IPS DF 6.9 (cell line): ENCODE data around the gene TAF5L.
"Not testable (repeated sequence)": the region's sequence is repeated elsewhere in the genome, so short reads cannot be mapped to it uniquely, and the experiment has no call there.

Experiments
- DNase-seq: peaks from one replicate; pipeline ENCODE4 v3.0.0-alpha.2; 2013; ENCODE audit warnings: low read depth, low spot score
- H3K27ac ChIP-seq: one replicate; pipeline ENCODE4 v1.5.1; 2013; ENCODE audit warnings: low read length, control low read depth
- H3K27me3 ChIP-seq: 2 replicates; pipeline ENCODE4 v1.6.1; 2013; ENCODE audit warnings: mild to moderate bottlenecking, low read length; ENCODE audit not compliant: control insufficient read depth, insufficient read depth
- H3K36me3 ChIP-seq: 2 replicates; pipeline ENCODE4 v1.6.1; 2013; ENCODE audit warnings: low read length; ENCODE audit not compliant: control insufficient read depth, insufficient read depth
- H3K4me1 ChIP-seq: 2 replicates; pipeline ENCODE4 v1.6.1; 2013; ENCODE audit warnings: low read length; ENCODE audit not compliant: control insufficient read depth, insufficient read depth
- H3K4me3 ChIP-seq: 2 replicates; pipeline ENCODE4 v1.5.1; 2013; ENCODE audit warnings: mild to moderate bottlenecking, low read length
- H3K9me3 ChIP-seq: 2 replicates; pipeline ENCODE4 v1.6.1; 2013; ENCODE audit warnings: low read length, inconsistent platforms; ENCODE audit not compliant: control insufficient read depth, insufficient read depth
- WGBS: extraction: QIAGEN DNeasy Blood & Tissue Kit; methylation state at CpG from one replicate; pipeline ENCODE4 v1.1.7; 2013; ENCODE audit warnings: mixed read lengths, missing lambda C conversion rate; ENCODE audit not compliant: insufficient read length, insufficient coverage; 5-methylcytosine and 5-hydroxymethylcytosine counted together

Gene TAF5L

DNA sequence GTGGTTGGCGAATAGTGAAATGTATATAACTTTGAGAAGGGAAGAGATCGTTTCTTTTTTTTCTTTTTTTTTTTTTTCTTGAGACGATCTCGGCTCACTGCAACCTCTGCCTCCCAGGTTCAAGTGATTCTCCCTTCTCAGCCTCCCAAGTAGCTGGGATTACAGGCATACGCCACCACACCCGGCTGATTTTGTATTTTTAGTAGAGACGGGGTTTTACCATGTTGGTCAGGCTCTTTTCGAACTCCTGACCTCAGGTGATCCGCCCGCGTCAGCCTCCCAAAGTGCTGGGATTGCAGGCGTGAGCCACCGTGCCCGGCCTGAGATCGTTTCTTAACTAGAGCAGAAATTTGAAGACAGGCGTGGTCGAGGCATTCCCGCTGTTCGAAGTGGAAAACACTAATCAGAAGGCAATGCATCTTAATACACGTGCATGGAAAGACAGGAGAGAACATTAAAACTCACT, 66.6 kb downstream of the TAF5L start:
- H3K4me3 ChIP-seq = peak overlapping the region; percentile 62; the same call in 1 of the 2 replicates
- DNase-seq, H3K27me3 ChIP-seq, H3K9me3 ChIP-seq, H3K36me3 ChIP-seq, H3K4me1 ChIP-seq, H3K27ac ChIP-seq: not testable (repeated sequence)
- no CpG with 5 or more reads among the region's 20 CpGs for WGBS

DNA sequence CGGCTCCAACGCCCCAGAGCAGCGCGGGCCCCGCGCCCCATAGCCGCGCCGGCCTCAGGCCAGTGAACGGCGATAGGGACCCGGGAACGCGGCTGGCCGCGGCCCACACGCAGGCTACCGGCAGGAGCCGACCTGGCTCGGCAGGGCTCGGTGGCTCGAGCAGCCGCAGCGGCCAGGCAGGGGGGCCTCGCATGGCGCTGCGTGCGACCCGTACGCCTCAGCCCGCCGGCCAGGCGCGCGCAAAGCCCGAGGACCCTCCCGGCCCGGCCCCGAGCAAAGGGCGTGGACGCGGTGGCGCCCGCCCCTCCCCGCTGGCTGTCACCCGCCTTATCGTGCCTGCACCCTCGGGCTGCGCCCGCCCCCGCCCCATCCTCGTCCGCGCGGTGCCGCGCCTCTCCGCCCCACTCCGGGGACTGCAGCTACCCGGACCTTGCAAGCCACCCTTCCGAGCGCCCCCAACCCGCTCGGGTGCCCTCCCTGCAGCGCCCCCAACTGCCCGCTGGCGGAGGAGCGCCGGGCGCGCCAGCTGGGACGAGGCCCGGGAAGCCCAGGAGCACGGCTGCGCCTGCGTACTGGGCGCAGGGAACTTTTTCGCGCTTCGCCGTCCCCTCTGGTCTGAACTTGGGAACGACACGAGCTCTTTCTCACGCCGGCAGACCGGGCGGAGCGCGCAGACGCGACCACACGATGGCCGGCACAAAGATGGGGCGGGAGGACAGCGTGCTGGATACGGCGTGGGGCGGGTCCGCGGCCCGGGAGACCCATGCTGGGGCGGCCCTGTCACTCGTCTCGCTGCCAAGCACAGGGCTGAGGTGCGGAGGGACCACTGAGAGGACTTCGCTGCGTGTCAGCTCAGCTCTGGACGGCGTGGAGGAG, 67.2 kb downstream of the TAF5L start, which contains the start of gene ABCB10:
TSS of gene ABCB10 (minus strand) at position 248 of the 876 bp plus-strand sequence. CDS start at position 193, 55 bp downstream.
- DNase-seq = peak; percentile 94
- no CpG with 5 or more reads among the region's 109 CpGs for WGBS
- H3K27ac ChIP-seq = no peak within 1 kb of the TSS
- H3K9me3 ChIP-seq = no peaks in the 10 kb centered on the region
- H3K4me3 ChIP-seq = peak within 1 kb of the TSS; percentile 97
- no peaks in the 10 kb centered on the region for H3K36me3 ChIP-seq
- no peaks in the 10 kb centered on the region for H3K27me3 ChIP-seq
- no peaks in the 10 kb centered on the region for H3K4me1 ChIP-seq

DNA sequence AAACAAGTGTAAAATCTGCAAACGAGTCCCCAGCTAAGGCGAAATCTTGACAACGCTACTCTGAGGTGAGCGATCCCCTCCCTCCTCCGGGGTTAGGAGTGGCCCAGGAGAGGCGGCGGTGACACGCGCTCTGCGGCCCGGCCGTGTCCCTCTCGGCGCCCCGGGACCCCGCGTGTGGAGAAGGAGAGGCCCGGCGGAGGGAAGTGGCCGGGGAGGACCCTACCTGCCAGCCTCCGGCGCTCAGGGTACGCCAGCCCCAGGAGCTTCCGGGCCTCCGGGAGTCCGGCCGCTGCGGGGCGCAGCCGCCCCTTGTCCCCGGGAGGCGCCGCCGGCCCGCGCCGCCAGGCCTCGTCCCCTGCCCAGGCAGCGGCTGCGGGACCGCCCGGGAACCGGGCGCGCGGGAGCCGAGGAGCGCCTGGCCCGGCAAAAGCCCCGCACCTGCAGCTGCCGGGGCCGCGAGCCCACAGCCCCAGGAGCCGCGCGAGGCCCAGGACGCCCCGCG, 68.0 kb downstream of the TAF5L start:
- DNase-seq = no peak
- Histone ChIP-seq H3K27ac (no peak overlapping the region), H3K4me3 (peak overlapping the region; percentile 97; the same call in 1 of the 2 replicates)

DNA sequence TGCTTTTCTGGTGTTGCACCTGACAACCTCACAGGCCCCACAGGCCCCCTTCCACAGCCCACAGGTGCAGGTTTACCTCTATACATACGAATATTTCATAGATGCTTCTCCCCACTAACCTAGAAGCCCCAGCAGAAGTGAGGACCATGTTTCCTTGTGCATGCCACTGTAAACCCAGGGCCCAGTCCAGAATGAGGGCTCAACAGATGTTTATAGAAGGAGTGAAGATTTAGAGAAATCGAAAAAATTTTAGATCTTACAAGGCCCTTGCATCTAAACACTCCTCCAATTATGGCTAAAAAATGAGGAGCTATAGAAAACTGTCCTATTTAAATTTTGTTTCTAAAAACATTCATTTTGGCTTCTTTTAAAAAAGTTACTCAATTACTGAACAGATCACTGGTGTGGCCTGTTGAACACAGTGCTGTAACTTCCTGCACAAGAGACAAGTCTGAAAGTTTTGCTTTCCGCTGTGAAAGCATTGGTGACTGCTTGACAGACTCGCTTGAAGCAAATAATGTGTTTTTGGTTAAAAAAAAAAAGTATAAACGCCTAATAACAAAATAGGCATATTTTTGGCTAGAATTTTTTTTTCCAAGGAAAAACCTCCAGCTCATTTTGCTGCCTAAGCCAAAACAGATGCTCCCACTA, 68.6 kb downstream of the TAF5L start:
- Histone ChIP-seq H3K36me3 (no peaks in the 10 kb centered on the region), H3K4me1 (no peaks in the 10 kb centered on the region), H3K27ac (no peak overlapping the region), H3K27me3 (no peaks in the 10 kb centered on the region), H3K9me3 (no peaks in the 10 kb centered on the region), H3K4me3 (peak overlapping the region; percentile 97; the same call in 1 of the 2 replicates)
- DNase-seq = no peak
- WGBS = no CpG with 5 or more reads among the region's 5 CpGs

More for the DNA sequence above, 68.0 kb downstream of the TAF5L start:
- no peaks in the 10 kb centered on the region for H3K4me1 ChIP-seq
- no CpG with 5 or more reads among the region's 59 CpGs for WGBS
- no peaks in the 10 kb centered on the region for H3K9me3 ChIP-seq
- H3K36me3 ChIP-seq = no peaks in the 10 kb centered on the region
- H3K27me3 ChIP-seq = no peaks in the 10 kb centered on the region

DNA sequence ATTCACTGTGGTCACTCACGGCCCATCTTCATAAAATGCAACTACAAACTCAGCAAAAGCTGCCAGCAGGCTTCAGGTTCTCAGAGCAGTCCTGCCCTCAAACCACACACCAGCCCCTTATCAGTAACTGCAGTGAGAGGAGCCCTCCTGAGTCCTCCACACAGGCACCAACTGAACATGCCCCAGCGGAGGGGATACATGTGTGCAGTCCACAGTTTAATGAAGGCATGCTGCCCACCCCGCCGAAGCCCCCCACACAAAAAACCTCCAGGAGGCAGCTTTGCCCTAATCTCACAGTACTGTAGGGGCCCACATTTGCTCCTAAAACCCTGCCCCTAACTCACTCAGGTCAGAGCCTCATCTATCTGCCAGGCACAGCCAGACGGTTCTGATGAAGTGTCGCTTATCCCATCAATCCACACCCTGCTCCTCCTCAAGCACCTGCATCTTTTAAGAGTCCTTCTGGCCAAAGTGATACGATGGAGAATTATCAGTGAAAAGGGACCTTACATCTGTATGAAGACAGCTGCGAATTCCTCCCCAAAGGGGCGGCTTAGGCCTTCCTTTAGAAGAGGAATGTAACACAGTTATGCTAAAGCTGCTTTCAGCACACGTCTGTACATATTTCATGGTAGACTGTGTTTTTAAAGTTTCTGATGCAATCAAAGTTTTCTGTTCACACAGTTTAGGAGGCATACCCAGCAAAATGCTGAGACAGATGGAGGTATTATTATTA, 70.9 kb downstream of the TAF5L start:
- no peaks in the 10 kb centered on the region for H3K36me3 ChIP-seq
- no peaks in the 10 kb centered on the region for H3K4me1 ChIP-seq
- no peak for DNase-seq
- WGBS = no CpG with 5 or more reads among the region's 10 CpGs
- H3K27me3 ChIP-seq = no peaks in the 10 kb centered on the region
- H3K9me3 ChIP-seq = no peaks in the 10 kb centered on the region
- no peak overlapping the region for H3K4me3 ChIP-seq
- H3K27ac ChIP-seq = no peak overlapping the region

DNA sequence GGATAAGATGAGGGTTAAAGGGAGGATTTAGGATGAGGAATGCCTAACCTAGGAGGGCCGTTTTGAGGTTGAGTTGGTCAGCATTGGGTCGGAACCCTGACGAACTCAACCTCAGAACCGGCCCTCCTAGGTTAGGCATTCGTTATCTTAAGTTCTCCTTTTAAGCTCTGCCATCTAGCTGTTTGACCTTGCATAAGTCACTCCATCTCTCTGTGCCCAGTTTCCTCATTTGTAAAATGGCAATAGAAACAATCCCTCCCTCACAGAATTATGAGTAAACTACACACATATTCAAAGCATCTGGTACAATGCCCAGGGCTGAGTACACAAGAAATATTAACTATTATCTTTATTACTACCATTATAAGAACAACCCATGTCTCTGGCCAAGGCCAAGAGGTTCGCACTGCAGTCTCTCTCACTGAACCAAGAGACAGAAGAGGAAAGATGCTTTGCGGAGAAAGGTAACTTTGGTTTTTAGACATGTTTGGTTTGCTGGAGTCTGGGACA, 72.2 kb downstream of the TAF5L start:
- H3K4me3 ChIP-seq = no peak overlapping the region
- no peak for DNase-seq
- H3K9me3 ChIP-seq = no peaks in the 10 kb centered on the region
- WGBS = no CpG with 5 or more reads among the region's 7 CpGs
- no peaks in the 10 kb centered on the region for H3K36me3 ChIP-seq
- H3K27me3 ChIP-seq = no peaks in the 10 kb centered on the region
- H3K27ac ChIP-seq = no peak overlapping the region
- H3K4me1 ChIP-seq = no peaks in the 10 kb centered on the region

DNA sequence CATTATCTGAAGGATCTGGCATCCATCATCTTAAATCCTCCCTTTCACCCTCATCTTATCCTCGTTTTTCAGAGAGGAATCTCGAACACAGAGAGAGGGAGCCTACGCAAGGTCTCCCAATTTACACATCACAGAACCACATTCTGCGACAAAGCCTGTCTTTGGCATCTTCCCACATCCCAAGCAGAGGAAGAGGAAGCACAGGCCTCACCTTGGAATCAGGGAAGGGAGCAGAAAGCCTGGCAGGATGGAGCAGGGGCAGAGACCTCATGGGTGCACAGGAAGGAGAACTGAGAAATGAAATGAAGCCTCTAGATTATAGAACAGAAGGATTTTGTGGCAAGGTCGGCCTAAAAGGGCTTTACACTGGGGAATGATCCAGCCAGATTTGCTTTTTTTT, 73.2 kb downstream of the TAF5L start:
- Histone ChIP-seq H3K4me1 (no peaks in the 10 kb centered on the region), H3K27ac (no peak overlapping the region), H3K27me3 (no peaks in the 10 kb centered on the region), H3K36me3 (no peaks in the 10 kb centered on the region), H3K4me3 (no peak overlapping the region), H3K9me3 (no peaks in the 10 kb centered on the region)
- no CpG with 5 or more reads among the region's 5 CpGs for whole genome bisulfite sequencing
- DNase-seq = no peak

DNA sequence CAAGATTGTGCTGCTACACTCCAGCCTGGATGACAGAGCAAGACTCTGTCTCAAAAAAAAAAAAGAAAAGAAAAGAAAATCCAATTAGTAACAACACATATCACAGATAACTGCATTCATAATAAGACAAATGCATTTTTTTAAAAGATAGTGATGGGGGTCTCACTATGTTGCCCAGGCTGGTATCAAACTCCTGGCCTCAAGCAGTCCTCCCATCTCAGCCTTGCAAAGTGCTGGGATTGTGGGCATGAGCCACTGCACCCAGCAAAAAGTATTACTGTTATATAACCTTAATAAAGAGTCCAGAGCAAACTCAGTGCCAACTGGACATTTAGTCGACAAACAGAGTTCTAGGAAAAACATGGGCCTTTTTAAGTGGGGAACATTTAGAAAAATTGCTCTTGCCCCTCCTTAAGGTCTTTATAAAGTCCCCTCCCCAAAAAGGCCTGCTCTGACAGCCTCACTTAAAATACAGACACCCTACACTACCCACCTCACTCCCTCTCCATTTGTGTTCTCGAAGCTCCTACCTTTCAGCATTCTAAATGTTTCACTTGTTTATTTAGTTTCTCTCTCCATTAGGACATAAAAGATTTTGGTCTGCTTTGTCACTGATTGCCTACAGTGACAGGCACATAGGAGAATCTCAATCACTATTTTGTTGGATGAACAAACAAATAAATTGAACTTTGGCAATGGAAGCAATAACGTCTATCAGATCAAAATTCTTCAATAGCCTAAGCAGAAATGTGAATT, 74.9 kb downstream of the TAF5L start:
- WGBS = no CpG with 5 or more reads among the region's 3 CpGs
- DNase-seq = no peak
- Histone ChIP-seq H3K27ac (no peak overlapping the region), H3K4me1 (no peaks in the 10 kb centered on the region), H3K36me3 (no peaks in the 10 kb centered on the region), H3K4me3 (no peak overlapping the region), H3K9me3 (no peaks in the 10 kb centered on the region), H3K27me3 (no peaks in the 10 kb centered on the region)

DNA sequence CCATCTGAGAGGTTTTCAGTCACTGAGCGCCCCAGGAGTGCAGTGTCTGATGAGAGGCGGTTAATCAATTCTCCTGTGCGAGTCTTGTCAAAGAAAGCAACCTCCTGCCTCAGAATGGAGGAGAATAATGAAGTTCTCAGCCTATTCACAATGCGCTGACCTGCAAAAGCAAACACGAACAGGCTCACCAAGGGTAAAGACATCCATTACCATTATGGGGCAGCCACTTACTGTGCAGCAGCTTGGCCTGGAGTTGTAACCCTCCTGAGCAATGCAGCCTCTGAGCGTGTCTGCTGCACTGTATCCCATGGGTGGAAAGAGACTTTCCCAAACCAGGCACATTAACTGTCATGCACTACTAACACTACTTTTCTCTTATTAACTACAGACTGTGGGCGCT, 78.4 kb downstream of the TAF5L start:
- Histone ChIP-seq H3K27ac (no peak overlapping the region), H3K9me3 (no peaks in the 10 kb centered on the region), H3K36me3 (no peaks in the 10 kb centered on the region), H3K27me3 (no peaks in the 10 kb centered on the region), H3K4me3 (no peak overlapping the region), H3K4me1 (no peaks in the 10 kb centered on the region)
- no CpG with 5 or more reads among the region's 7 CpGs for WGBS
- DNase-seq = no peak
